Breast epithelium (tissue), 3 donors: ENCODE measurements around the gene KRT16.

Source experiments
- POLR2A ChIP-seq: fragments of 450-650 bp; IDR thresholded peaks from one replicate; pipeline ENCODE4 v1.6.1; 2016; ENCODE audit warnings: antibody characterized with exemption, mild to moderate bottlenecking, moderate library complexity
- POLR2AphosphoS5 ChIP-seq, 3 donors: sonication (generic); formaldehyde crosslinking; IDR thresholded peaks; one replicate each; pipeline ENCODE4 v1.6.1; 2017; ENCODE audit warnings: antibody characterized with exemption in 3 of 3
- TF ChIP-seq, protein P1 (sequence below), 3 donors: fragments of 450-650 bp; IDR thresholded peaks; one replicate each; pipeline ENCODE4 v1.5.1; 2016 to 2017; ENCODE audit warnings: antibody characterized with exemption in 3 of 3, mild to moderate bottlenecking in 3 of 3, moderate library complexity in 3 of 3

DNA sequence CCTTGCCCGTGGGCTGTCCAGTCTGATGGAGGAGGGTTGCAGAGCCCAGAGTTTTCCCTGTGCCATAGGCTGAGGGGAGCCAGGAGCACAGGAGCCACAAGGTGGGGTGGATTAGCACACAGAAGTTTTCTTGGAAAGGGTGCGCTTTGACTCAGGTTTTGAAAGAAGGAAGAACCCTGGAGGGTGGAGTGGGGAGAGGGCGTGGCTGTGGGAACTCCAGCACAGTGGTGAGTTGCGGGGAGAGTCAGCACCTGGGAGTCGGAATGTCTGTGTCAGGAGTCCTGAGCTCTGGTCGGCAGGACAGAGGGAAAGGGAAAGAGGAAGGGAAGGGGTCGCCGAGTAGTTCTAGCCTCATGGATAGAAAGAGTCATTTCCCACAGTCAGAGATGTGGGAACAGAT, 17.0 kb downstream of the KRT16 start:
- TF ChIP-seq, protein P1, sequence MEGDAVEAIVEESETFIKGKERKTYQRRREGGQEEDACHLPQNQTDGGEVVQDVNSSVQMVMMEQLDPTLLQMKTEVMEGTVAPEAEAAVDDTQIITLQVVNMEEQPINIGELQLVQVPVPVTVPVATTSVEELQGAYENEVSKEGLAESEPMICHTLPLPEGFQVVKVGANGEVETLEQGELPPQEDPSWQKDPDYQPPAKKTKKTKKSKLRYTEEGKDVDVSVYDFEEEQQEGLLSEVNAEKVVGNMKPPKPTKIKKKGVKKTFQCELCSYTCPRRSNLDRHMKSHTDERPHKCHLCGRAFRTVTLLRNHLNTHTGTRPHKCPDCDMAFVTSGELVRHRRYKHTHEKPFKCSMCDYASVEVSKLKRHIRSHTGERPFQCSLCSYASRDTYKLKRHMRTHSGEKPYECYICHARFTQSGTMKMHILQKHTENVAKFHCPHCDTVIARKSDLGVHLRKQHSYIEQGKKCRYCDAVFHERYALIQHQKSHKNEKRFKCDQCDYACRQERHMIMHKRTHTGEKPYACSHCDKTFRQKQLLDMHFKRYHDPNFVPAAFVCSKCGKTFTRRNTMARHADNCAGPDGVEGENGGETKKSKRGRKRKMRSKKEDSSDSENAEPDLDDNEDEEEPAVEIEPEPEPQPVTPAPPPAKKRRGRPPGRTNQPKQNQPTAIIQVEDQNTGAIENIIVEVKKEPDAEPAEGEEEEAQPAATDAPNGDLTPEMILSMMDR (IDR thresholded peaks at IDR 0.05): no peak
- no peak for TF ChIP-seq POLR2A
- no peak for TF ChIP-seq POLR2AphosphoS5 (IDR thresholded peaks at IDR 0.05)
